ENCODE measurements around the gene C2orf76.

Gene C2orf76

DNA sequence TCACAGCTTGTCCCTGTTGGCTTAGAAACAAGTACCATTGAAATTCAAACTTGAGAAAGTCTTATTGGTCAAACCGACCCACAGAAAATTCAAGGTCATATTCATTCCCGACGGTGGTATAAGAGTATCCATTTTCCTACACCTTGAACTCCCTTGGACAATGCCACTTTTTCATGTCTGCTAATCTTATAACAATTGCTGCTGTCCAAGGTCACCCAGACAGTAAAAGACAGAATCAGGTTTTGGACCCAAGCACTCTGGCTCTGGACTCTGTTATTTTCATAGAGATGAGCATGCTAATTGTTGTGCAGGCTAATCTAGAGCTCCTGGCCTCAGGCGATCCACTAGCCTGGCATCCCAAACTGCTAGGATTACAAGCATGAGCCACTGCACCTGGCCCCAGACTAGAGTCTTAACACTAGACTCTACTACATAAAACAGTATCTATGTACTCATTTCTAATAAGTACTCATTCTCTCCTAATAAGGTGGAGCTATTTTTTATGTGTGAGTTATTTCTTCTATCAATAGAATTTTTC is 57.8 kb downstream of the C2orf76 start:
- H3K27ac ChIP-seq: no peak overlapping the region
- no peak for DNase-seq (ENCODE audit: low spot score)
- no peak overlapping the region for H3K4me3 ChIP-seq
- TF ChIP-seq, protein P1, sequence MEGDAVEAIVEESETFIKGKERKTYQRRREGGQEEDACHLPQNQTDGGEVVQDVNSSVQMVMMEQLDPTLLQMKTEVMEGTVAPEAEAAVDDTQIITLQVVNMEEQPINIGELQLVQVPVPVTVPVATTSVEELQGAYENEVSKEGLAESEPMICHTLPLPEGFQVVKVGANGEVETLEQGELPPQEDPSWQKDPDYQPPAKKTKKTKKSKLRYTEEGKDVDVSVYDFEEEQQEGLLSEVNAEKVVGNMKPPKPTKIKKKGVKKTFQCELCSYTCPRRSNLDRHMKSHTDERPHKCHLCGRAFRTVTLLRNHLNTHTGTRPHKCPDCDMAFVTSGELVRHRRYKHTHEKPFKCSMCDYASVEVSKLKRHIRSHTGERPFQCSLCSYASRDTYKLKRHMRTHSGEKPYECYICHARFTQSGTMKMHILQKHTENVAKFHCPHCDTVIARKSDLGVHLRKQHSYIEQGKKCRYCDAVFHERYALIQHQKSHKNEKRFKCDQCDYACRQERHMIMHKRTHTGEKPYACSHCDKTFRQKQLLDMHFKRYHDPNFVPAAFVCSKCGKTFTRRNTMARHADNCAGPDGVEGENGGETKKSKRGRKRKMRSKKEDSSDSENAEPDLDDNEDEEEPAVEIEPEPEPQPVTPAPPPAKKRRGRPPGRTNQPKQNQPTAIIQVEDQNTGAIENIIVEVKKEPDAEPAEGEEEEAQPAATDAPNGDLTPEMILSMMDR (IDR thresholded peaks at IDR 0.05): no peak

DNA sequence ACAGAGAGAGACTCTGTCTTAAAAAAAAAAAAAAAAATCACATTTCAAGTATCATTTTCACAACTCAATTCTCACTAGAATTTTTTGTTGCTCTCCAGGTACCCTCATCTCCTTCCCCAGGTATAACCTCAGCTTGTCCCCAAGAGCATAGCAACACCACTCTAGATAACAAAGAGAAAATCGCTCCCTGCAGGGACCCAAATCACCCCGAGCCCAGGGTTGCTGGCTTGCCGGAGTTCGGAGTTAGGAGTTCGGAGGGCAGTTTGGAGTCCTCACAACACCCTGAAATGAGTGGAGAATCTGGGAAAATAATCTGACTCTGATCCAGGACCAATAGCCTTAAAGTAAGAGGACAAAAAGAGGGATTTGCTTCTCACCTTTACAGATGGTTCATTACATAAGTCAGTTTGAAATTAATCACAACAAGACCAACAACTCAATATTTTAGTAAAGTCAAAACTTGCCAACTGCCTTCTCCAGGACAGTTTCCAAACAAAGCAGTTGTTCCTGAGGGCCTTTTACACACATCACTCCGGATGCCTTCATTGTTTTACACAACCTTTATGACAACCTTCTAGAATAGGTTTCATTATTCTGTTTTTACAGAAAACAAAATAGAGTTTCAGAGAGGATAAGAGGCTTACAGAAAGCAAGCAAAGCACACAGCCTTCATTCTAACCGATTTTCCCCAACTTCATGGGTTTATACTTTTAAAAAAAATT is 59.1 kb downstream of the C2orf76 start:
- H3K4me3 ChIP-seq: no peak overlapping the region
- TF ChIP-seq, protein P1 (IDR thresholded peaks at IDR 0.05): no peak
- no peak for DNase-seq (ENCODE audit: low spot score)
- H3K27ac ChIP-seq: no peak overlapping the region

DNA sequence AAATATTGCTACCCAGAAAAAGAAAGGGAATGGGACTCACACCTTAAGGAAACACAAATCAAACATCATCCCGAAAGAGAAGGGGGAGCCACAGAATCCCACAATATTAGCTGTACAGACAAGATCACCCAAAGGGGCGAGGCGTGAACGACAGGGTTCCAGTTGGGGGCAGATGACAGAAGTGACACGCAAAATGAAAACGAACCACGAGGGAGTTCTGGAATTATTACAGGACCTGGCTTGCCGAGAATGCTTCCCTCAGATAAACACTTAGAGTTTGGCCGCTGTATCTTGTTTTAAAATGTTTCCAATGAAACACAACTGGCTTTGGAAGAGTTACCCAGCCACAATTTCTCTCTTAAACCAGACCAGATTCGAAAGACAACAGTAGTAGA is 60.4 kb downstream of the C2orf76 start:
- TF ChIP-seq, protein P1 (IDR thresholded peaks at IDR 0.05): no peak
- no peak for DNase-seq (ENCODE audit: low spot score)
- Histone ChIP-seq H3K4me3 (peak overlapping the region; percentile 34), H3K27ac (no peak overlapping the region)

DNA sequence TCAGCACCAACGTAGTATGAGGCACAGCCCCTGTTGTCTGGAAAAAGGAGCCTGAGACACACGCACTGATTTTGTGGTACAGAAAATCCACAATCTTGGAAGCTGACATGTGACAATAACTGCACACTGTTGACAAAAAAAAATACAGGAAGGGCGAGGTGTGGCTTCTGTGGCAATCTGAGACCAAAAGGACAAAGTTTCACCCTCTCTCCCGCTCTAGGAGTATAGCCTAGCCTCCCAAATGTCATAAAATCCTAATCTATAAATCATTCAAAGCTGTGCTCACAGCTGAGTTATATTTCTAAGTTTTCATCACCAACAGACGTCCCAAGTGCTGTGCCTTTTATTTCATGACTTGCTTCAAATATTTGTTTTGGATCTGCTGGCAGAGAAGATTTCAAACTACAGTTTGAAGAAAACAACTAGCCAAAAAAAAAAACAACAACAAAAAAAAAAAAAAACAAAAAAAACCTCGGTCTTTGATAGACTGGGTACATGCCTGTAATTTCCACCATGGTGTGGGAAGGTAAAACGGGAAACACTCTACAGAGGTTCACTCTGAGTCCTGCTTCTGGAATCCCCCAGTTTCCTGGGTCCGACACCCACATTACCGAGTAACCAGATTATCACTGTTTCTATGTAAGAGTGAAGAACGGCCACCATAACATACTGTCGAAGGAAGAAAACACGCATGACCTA is 61.0 kb downstream of the C2orf76 start:
- no peak for DNase-seq (ENCODE audit: low spot score)
- TF ChIP-seq, protein P1 (IDR thresholded peaks at IDR 0.05): no peak
- H3K27ac ChIP-seq: no peak overlapping the region

DNA sequence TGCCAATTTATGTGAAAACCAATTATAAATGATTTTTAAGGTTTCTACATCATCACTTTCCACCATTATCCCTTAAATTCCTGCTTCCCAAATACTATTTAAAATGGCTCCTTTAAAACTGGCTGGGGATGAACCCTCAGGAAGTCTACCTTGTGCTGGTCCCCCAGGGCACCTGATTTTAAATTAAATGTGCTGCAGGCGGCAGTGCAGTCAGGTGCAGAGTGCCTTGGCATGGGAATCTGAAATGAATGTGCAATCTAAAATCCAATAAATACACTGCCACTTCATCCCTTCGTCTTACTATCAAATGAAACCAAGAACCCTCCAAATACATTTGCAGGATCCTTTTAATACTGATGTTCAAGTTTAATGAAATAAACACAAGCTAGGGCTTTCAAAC is 61.8 kb downstream of the C2orf76 start:
- TF ChIP-seq, protein P1 (IDR thresholded peaks at IDR 0.05): no peak
- no peak for DNase-seq (ENCODE audit: low spot score)
- no peak overlapping the region for H3K4me3 ChIP-seq
- no peak overlapping the region for H3K27ac ChIP-seq

More for the DNA sequence above, 61.0 kb downstream of the C2orf76 start:
- no peak overlapping the region for H3K4me3 ChIP-seq

DNA sequence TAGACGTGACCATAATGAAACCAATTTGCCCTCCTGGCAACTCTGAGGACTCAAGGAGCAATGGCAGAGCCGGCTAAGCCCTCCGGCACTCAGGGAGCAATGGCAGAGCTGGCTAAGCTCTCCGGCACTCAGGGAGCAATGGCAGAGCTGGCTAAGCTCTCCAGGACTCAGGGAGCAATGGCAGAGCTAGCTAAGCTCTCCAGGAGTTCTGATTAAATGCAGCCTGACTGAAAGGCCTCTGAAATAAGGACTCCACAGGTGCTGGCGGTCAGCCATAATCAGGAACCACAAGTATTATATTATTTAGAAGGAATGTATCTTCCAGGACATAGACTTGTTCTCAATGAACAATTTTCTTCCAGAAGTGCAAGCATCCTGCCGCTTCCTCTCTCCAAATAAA is 65.2 kb downstream of the C2orf76 start:
- Histone ChIP-seq H3K27ac (no peak overlapping the region), H3K4me3 (no peak overlapping the region)
- no peak for DNase-seq (ENCODE audit: low spot score)
- TF ChIP-seq, protein P1 (IDR thresholded peaks at IDR 0.05): no peak

All from coronary artery (tissue), 2 donors.